ENCODE measurements around the gene VAV3. TPM values are rescaled to one million over a fixed set of nuclear protein-coding genes. Genes with fewer than 3 reads are reported as not detected.
A peak's percentile ranks its signal among the peaks of the same experiment; 100 is the strongest.

VAV3 gene
- polyA plus RNA-seq, 3 donors, result 5.4 to 9.2 (median 9.0) TPM

DNA sequence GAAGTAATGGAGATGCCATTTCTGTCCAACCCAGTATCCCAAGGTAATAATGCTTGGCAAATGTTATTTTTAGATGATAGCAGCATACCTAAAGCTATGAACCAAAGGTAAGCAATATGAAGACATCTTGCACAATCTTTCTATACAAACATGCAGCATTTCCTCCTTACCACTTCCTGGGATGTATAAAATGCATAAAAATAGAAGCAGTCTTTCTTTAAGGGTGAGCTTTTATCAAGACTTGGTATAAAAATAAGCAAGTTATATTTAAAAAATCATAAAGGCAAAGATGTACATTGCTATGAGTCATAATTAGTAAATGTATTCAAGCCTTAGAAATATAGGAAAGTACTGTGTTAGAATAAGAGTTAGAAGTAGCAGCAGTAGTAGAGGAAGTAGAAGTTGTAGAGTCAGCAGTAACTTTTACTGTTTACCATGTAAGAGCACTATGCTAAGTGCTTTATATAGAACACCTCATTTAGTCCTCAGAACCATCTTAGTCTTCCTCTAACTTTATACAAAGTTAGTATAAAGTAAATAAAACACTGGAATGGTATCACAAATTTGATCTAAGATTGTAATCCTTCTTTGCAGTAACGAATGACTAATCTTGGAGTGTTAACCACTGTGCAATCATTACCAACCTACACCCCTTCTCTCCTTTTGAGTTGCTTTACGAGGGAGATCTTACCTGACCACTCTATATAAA, 371.3 kb downstream of the VAV3 start:
- Histone ChIP-seq H3K36me3 (replicated peaks in 1 of 2; ENCODE audit: control insufficient read depth in 1 of 2, insufficient read depth in 2 of 2, low read length in 2 of 2) (peaks cover 11 to 27% of the 10 kb centered on the region in 2 donors), H4K20me1 (ENCODE audit: insufficient read depth, low read length) (no peaks in the 10 kb centered on the region), H3K9ac (ENCODE audit: insufficient read depth, low read length, poor library complexity, severe bottlenecking) (no peak overlapping the region), H3K79me2 (ENCODE audit: insufficient read depth, low read length) (no peaks in the 10 kb centered on the region), H2AFZ (ENCODE audit: insufficient read depth, low read depth, low read length, poor library complexity, severe bottlenecking) (no peak overlapping the region), H3K4me1 (ENCODE audit: control insufficient read depth in 1 of 2, insufficient read depth in 2 of 2, low read length in 2 of 2) (peaks cover 10 to 21% of the 10 kb centered on the region in 2 donors), H3K4me2 (replicated peaks; ENCODE audit: extremely low read depth, low read length, poor library complexity, severe bottlenecking) (no peak overlapping the region), H3K27ac (ENCODE audit: low read depth in 1 of 2, low read length in 2 of 2) (peak overlapping the region in 1 of 2 donors; percentile 20), H3K27me3 (ENCODE audit: control insufficient read depth in 2 of 2, insufficient read depth in 2 of 2, low read length in 2 of 2) (no peaks in the 10 kb centered on the region), H3K4me3 (replicated peaks in 1 of 3; ENCODE audit: low read depth in 2 of 3, low read length in 3 of 3) (no peak overlapping the region), H3K9me3 (replicated peaks in 1 of 2; ENCODE audit: control insufficient read depth in 1 of 2, insufficient read depth in 1 of 2, low read length in 2 of 2) (no peaks in the 10 kb centered on the region)
- Mint-ChIP-seq H3K9me3 (no peaks in the 10 kb centered on the region), H3K4me1 (peaks cover 25% of the 10 kb centered on the region), H3K4me3 (no peak overlapping the region), H3K36me3 (peaks cover 28 to 38% of the 10 kb centered on the region in 2 donors), H3K27me3 (ENCODE audit: low read depth in 3 of 3) (no peaks in the 10 kb centered on the region), H3K27ac (peak overlapping the region in 1 of 7 donors; percentile 26)
- no CpG with 5 or more reads among the region's 2 CpGs for WGBS (ENCODE audit: insufficient coverage)
- peak in 1 of 3 donors; percentile 12 for DNase-seq
- intact Hi-C loops (cut with micrococcal nuclease), result no loop called here
- TF ChIP-seq, protein P1, sequence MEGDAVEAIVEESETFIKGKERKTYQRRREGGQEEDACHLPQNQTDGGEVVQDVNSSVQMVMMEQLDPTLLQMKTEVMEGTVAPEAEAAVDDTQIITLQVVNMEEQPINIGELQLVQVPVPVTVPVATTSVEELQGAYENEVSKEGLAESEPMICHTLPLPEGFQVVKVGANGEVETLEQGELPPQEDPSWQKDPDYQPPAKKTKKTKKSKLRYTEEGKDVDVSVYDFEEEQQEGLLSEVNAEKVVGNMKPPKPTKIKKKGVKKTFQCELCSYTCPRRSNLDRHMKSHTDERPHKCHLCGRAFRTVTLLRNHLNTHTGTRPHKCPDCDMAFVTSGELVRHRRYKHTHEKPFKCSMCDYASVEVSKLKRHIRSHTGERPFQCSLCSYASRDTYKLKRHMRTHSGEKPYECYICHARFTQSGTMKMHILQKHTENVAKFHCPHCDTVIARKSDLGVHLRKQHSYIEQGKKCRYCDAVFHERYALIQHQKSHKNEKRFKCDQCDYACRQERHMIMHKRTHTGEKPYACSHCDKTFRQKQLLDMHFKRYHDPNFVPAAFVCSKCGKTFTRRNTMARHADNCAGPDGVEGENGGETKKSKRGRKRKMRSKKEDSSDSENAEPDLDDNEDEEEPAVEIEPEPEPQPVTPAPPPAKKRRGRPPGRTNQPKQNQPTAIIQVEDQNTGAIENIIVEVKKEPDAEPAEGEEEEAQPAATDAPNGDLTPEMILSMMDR (IDR thresholded peaks at IDR 0.05), result no peak

DNA sequence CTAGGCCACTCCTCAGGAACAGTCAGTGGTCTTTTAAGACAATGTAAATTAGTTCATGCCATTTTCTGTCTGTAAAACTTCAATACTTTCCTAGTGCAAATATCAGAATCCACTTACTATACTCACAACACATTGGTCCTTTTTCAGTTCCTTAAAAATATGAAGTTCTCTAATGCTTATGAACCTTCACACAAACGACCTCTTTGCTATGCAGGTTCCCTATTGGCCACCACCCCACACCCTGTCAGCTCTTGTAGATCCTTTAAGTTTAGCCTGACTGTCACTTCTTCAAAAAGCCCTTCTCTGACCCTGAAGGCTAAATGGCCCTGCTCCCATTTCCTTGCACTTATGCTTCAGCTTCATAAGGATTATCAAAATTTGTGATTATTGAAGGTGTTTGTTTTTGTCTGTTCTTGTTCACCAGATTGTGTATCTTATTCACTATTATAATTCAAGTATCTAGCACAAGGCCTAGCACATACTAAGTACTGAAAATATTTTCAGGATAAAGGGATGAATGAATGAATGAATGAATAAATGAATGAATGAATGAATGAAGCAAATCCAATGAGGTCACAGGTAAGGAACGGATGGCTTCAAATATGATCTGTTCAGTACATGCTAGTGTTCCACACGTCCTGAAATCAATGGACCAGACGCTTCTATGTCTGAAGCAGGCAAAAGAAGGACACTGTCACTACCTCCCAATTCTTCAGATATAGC, 373.9 kb downstream of the VAV3 start:
- H3K9me3 Mint-ChIP-seq, result peaks cover 0 to 2% (median 0%) of the 10 kb centered on the region in 7 donors
- H3K27ac ChIP-seq (ENCODE audit: low read depth in 1 of 2, low read length in 2 of 2), result peak overlapping the region in 1 of 2 donors; percentile 22
- H3K4me1 ChIP-seq (ENCODE audit: control insufficient read depth in 1 of 2, insufficient read depth in 2 of 2, low read length in 2 of 2), result peaks cover 10 to 21% of the 10 kb centered on the region in 2 donors
- no peak overlapping the region for H3K4me2 ChIP-seq (replicated peaks; ENCODE audit: extremely low read depth, low read length, poor library complexity, severe bottlenecking)
- H3K27me3 Mint-ChIP-seq (ENCODE audit: low read depth in 3 of 3), result peaks cover 0 to 1% (median 0%) of the 10 kb centered on the region in 3 donors
- H4K20me1 ChIP-seq (ENCODE audit: insufficient read depth, low read length), result no peaks in the 10 kb centered on the region
- H2AFZ ChIP-seq (ENCODE audit: insufficient read depth, low read depth, low read length, poor library complexity, severe bottlenecking), result no peak overlapping the region
- no peak overlapping the region for H3K4me3 Mint-ChIP-seq
- no peaks in the 10 kb centered on the region for H3K27me3 ChIP-seq (ENCODE audit: control insufficient read depth in 2 of 2, insufficient read depth in 2 of 2, low read length in 2 of 2)
- TF ChIP-seq, protein P1 (IDR thresholded peaks at IDR 0.05), result no peak
- 55% methylated on average over 4 of the region's 4 CpGs for WGBS (ENCODE audit: insufficient coverage)
- H3K9me3 ChIP-seq (replicated peaks in 1 of 2; ENCODE audit: control insufficient read depth in 1 of 2, insufficient read depth in 1 of 2, low read length in 2 of 2), result no peaks in the 10 kb centered on the region
- intact Hi-C loops (cut with micrococcal nuclease), result no loop called here
- no peaks in the 10 kb centered on the region for H3K79me2 ChIP-seq (ENCODE audit: insufficient read depth, low read length)
- peaks cover 10 to 27% of the 10 kb centered on the region in 2 donors for H3K36me3 ChIP-seq (replicated peaks in 1 of 2; ENCODE audit: control insufficient read depth in 1 of 2, insufficient read depth in 2 of 2, low read length in 2 of 2)
- DNase-seq, result peak; percentile 11 to 30 (median 26)
- H3K36me3 Mint-ChIP-seq, result peaks cover 24 to 42% of the 10 kb centered on the region in 2 donors
- H3K9ac ChIP-seq (ENCODE audit: insufficient read depth, low read length, poor library complexity, severe bottlenecking), result no peak overlapping the region
- H3K27ac Mint-ChIP-seq, result peak overlapping the region in 4 of 7 donors; percentile 2 to 50 (median 25)
- no peak overlapping the region for H3K4me3 ChIP-seq (replicated peaks in 1 of 3; ENCODE audit: low read depth in 2 of 3, low read length in 3 of 3)
- H3K4me1 Mint-ChIP-seq, result peaks cover 25% of the 10 kb centered on the region

Data from CD14-positive monocyte (primary cell).